Epithelial cell of umbilical artery (primary cell): ENCODE data around the gene AMER1. TPM values are rescaled to one million over a fixed set of nuclear protein-coding genes. Genes with fewer than 3 reads are reported as not detected.

Experiments
- total RNA-seq: library from RNA; depleted of rRNA; stranded (reverse); fragments of >200 nt; gene quantifications from 2 replicates; pipeline ENCODE4 v1.2.3, GENCODE V29; 2014

Gene AMER1
- 0.97 and 1.1 TPM in 2 replicates for total RNA-seq

DNA sequence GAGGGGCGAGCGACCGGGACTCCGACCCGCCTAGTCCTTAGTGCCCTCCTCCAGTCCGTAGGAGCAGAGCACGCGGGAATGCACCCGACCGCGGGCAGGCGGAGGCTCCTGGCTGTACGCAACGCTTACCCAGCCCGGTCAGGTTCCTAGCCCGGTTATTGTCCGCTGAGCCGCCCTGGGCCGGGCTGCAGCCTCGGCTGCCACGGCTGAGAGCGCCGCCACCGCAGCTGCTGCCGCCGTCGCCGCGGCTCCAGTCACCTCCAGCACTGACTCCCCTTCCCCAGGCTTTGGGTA is at the start of gene AMER1:
Gene AMER1 (minus strand): TSS at position 268 of the 294 bp plus-strand sequence. CDS start 12,422 bp downstream, outside the sequence.

DNA sequence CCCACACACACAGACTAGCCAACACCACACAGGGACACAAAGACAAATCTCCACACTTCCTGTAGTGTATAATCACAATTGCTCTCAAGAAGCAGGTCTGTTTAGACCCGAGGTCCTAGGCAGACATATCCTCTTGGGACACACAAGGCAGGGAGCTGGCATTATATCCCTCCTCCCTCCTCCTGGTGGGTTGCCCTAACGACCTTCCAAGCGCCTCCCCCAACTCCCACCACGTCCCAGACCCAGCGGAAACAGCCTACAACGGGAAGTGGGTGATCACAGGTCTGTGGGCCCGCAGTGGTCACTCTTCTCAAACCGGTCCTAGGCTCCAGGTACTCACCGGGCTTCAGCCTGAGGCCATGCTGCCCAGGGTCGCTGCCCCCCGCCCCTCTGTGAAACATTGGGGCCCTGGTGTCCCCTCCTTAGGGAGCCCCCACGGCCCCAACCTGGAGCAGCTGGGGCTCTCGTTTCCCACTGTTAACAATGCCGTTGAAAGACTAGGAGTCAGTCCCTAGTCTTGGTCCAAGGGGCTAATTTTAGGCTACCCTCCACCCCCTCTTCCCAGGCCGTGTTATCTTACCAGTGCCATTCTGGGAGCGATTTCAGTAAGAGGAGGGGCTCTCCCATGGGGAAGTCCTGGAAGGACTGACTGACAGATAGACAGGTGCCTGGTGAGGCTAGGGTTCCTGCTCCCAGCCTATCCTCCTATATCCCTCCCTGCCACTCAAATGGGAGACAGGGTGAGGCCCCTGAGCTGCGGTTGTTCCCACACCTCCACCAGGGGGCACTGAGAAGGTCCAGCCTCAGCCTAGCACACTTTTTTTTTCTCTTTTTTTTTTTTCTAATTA is 24.8 kb upstream of the AMER1 start, which contains the start of gene ASB12:
Gene ASB12 (minus strand): TSS at position 485 of the 848 bp plus-strand sequence. CDS start 4,957 bp downstream, outside the sequence.

Other genes with a start within 250 kb of the AMER1 start
- not detected in 2 replicates for gene ASB12, start 24.9 kb upstream of the AMER1 start, total RNA-seq
- gene MTMR8, start 189.7 kb upstream of the AMER1 start, total RNA-seq = 0.15 and 0.65 TPM in 2 replicates